Measurements from ENCODE around the gene KLHL11. TPM values are rescaled to one million over a fixed set of nuclear protein-coding genes. Genes with fewer than 3 reads are reported as not detected.

Gene KLHL11
- total and polyA plus RNA-seq, 10 of the 15 experiments (the other 5 are each of a cell fraction or from before 2014, with no cell fraction given): 0.07 to 17.2 (median 10.1) TPM

GRCh38 chr17:41811549-41812380 is 53.5 kb downstream of the KLHL11 start, which contains the start of gene P3H4:
TSS of gene P3H4 (minus strand) at chr17:41811949. CDS start at chr17:41811915, 34 bp downstream.
- peaks cover 0 to 7% of the 10 kb centered on the region in 2 experiments; a peak in 3 of 4 replicates for H3K27me3 ChIP-seq (replicated peaks in 1 of 2; ENCODE audit: control insufficient read depth in 2 of 2, insufficient read depth in 2 of 2, low read length in 1 of 2)
- ChIA-PET CTCF (interaction anchor here (0.9 to 2.5 kb wide), 11 partner anchors 10 to 131 kb away, joined by 3 to 15 read pairs (median 4); partner anchors contain the start of genes KLHL10 and ODAD4), RAD21 (ENCODE audit: unreplicated experiment) (interaction anchor here (0.8 to 1.7 kb wide), 3 partner anchors 25 to 53 kb away, joined by 3 to 5 read pairs (median 5); partner anchors contain the start of gene JUP), SMC1A (ENCODE audit: uncharacterized antibody, unreplicated experiment) (interaction anchor here (1.1 kb wide), 1 partner anchor 38 kb away, joined by 3 read pairs; no protein-coding TSS in a partner anchor), POLR2A (no interaction called here)
- H3K4me2 ChIP-seq (ENCODE audit: control insufficient read depth, insufficient read depth): peak within 1 kb of the TSS; percentile 95
- H3K4me1 ChIP-seq (ENCODE audit: control insufficient read depth, insufficient read depth, low read length): peaks cover 8% of the 10 kb centered on the region; the same call in 1 of the 2 replicates
- DNase-seq (ENCODE audit: low read depth, low spot score): no peak
- FAIRE-seq: no peak
- peak; percentile 95 for ATAC-seq
- H3K36me3 ChIP-seq (ENCODE audit: control insufficient read depth in 2 of 2, insufficient read depth in 2 of 2, low read length in 1 of 2): no peaks in the 10 kb centered on the region
- intact Hi-C loops (cut with micrococcal nuclease; ENCODE audit: unreplicated experiment): no loop called here
- H3K4me3 ChIP-seq: peak within 1 kb of the TSS; percentile 37; the same call in 1 of the 2 replicates
- H2AFZ ChIP-seq (ENCODE audit: control insufficient read depth, low read depth, low read length): peak within 1 kb of the TSS; percentile 91
- H3K9me3 ChIP-seq (replicated peaks; ENCODE audit: control insufficient read depth, insufficient read depth, low read length): no peaks in the 10 kb centered on the region
- H3K79me2 ChIP-seq (ENCODE audit: control insufficient read depth, insufficient read depth, low read length): no peaks in the 10 kb centered on the region
- BruUV-seq (replicated peaks): no TSS peak
- in situ Hi-C loops (cut with MboI): no loop called here
- H3K9ac ChIP-seq (ENCODE audit: control insufficient read depth, insufficient read depth, low read length): peak within 1 kb of the TSS; percentile 64
- H4K20me1 ChIP-seq (ENCODE audit: control insufficient read depth, insufficient read depth): no peaks in the 10 kb centered on the region; the same call in 1 of the 2 replicates
- H3K27ac ChIP-seq (ENCODE audit: control insufficient read depth, insufficient read depth): no peak within 1 kb of the TSS
- 3% methylated on average over 86 of the region's 96 CpGs for WGBS (ENCODE audit: insufficient coverage, insufficient replicate concordance, low lambda C conversion rate, missing lambda C conversion rate)
- TF ChIP-seq, protein P1, sequence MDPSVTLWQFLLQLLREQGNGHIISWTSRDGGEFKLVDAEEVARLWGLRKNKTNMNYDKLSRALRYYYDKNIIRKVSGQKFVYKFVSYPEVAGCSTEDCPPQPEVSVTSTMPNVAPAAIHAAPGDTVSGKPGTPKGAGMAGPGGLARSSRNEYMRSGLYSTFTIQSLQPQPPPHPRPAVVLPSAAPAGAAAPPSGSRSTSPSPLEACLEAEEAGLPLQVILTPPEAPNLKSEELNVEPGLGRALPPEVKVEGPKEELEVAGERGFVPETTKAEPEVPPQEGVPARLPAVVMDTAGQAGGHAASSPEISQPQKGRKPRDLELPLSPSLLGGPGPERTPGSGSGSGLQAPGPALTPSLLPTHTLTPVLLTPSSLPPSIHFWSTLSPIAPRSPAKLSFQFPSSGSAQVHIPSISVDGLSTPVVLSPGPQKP (IDR thresholded peaks at IDR 0.05; ENCODE audit: low read depth, low read length): no peak
- TF ChIP-seq SREBF1 (IDR thresholded peaks at IDR 0.05; ENCODE audit: low read length): no peak
- TF ChIP-seq PAX5 (IDR thresholded peaks at IDR 0.05; ENCODE audit: borderline replicate concordance, low read depth, low read length): 0 out of 2 replicates have a peak, but pooled peaks have one; percentile 12
- TF ChIP-seq SMC3 (IDR thresholded peaks at IDR 0.05; ENCODE audit: borderline replicate concordance, low read length): 0 out of 2 replicates have a peak, but pooled peaks have one; percentile 4
- TF ChIP-seq RAD21 (IDR thresholded peaks at IDR 0.05; ENCODE audit: insufficient read depth, low read depth, low read length): 0 out of 2 replicates have a peak, but pooled peaks have one; percentile 14
- peak; percentile 8; the same call in 1 of the 2 replicates for TF ChIP-seq YY1 (IDR thresholded peaks at IDR 0.05; ENCODE audit: low read depth, low read length)
- peak; percentile 34 to 75; a peak in 2 of 4 replicates for TF ChIP-seq BHLHE40 (IDR thresholded peaks at IDR 0.05; ENCODE audit: borderline replicate concordance in 1 of 2, low read depth in 2 of 2, low read length in 1 of 2)
- 0 out of 2 replicates have a peak, but pooled peaks have one; percentile 46 for TF ChIP-seq SIN3A (IDR thresholded peaks at IDR 0.05; ENCODE audit: low read depth, low read length)
- peak; percentile 83 for TF ChIP-seq LARP7 (IDR thresholded peaks at IDR 0.05)
- TF ChIP-seq SMAD1 (IDR thresholded peaks at IDR 0.05; ENCODE audit: low read depth, partially characterized antibody): no peak
- TF ChIP-seq ZSCAN29 (IDR thresholded peaks at IDR 0.05): 0 out of 2 replicates have a peak, but pooled peaks have one; percentile 30
- TF ChIP-seq ZBTB11 (CRISPR knock-in tag; IDR thresholded peaks at IDR 0.05): no peak
- TF ChIP-seq BACH1 (IDR thresholded peaks at IDR 0.05; ENCODE audit: borderline replicate concordance): peak; percentile 89
- TF ChIP-seq, protein P2, sequence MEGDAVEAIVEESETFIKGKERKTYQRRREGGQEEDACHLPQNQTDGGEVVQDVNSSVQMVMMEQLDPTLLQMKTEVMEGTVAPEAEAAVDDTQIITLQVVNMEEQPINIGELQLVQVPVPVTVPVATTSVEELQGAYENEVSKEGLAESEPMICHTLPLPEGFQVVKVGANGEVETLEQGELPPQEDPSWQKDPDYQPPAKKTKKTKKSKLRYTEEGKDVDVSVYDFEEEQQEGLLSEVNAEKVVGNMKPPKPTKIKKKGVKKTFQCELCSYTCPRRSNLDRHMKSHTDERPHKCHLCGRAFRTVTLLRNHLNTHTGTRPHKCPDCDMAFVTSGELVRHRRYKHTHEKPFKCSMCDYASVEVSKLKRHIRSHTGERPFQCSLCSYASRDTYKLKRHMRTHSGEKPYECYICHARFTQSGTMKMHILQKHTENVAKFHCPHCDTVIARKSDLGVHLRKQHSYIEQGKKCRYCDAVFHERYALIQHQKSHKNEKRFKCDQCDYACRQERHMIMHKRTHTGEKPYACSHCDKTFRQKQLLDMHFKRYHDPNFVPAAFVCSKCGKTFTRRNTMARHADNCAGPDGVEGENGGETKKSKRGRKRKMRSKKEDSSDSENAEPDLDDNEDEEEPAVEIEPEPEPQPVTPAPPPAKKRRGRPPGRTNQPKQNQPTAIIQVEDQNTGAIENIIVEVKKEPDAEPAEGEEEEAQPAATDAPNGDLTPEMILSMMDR (IDR thresholded peaks at IDR 0.05 in 2 of 3, conservative IDR thresholded peaks at IDR 0.05 in 1 of 3; ENCODE audit: control insufficient read depth in 2 of 3, extremely low read depth in 1 of 3, insufficient read depth in 1 of 3, low read depth in 3 of 3, low read length in 3 of 3): peak; percentile 47 to 77 (median 66)
